GM13976 (cell line): Measurements from ENCODE around the gene TLE3.

Experiments
- DNase-seq: peaks from one replicate; pipeline ENCODE4 v3.0.0; 2012; ENCODE audit warnings: low spot score
- in situ Hi-C: fragments of 300-500 bp; cut with MboI; formaldehyde crosslinking; loops from one replicate; pipeline ENCODE4 v1.12.0; 2022; ENCODE audit warnings: low sequenced_read_pairs, mixed read lengths, inconsistent platforms; ENCODE audit not compliant: unreplicated experiment
- TF ChIP-seq, protein P1 (sequence below): IDR thresholded peaks from 2 replicates; pipeline ENCODE4 v1.5.1; 2012; ENCODE audit warnings: borderline replicate concordance, mild to moderate bottlenecking; ENCODE audit not compliant: insufficient read depth; ENCODE audit errors: extremely low read depth, missing control alignments, control extremely low read depth

TLE3 gene

DNA sequence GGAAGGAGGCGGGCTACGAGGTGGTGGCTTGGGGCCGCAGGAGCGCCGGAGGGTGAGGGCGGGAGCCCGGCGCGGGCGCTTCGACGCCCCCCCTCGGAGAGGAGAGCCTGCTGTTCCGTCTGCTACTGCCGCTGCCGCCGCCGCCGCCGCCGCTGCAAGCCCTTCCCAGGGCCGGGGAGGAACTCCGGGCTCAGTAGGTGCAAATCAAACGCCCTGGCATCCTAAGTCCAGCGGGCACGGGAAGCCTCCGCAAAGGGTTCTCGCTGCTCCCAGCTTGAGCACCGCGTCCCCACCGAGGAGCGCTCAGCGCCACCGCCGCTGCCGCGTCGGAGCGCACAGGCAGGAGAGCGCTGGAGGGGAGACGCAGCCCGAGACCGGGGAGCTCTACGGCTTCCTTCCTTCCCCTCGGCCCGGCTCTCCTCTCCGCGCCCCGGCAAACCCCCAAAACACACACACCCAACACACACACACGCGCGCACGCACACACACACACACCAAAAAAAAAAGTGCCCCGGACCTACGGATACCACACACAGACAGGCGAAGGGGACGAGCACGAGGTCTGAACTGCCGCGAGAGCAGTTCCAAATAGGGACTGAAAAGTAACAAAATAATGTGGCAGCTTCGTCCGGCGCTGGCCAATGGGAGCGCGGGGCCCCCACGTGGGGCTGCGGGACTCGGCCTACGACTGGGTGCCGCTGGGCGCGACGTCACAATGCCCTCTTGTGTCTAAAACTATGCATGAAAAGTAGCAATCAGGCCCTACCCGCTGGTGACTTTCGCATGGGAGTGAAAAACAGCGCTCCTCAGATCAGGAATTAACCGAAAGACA lies at the start of gene TLE3:
TSS of gene TLE3 (minus strand) at position 597 of the 832 bp plus-strand sequence. CDS start 1,119 bp downstream, outside the sequence.
- in situ Hi-C loops = loop anchor here (10.0 to 25.0 kb wide), 2 partner anchors 335 to 387 kb away; no protein-coding TSS in a partner anchor
- TF ChIP-seq, protein P1, sequence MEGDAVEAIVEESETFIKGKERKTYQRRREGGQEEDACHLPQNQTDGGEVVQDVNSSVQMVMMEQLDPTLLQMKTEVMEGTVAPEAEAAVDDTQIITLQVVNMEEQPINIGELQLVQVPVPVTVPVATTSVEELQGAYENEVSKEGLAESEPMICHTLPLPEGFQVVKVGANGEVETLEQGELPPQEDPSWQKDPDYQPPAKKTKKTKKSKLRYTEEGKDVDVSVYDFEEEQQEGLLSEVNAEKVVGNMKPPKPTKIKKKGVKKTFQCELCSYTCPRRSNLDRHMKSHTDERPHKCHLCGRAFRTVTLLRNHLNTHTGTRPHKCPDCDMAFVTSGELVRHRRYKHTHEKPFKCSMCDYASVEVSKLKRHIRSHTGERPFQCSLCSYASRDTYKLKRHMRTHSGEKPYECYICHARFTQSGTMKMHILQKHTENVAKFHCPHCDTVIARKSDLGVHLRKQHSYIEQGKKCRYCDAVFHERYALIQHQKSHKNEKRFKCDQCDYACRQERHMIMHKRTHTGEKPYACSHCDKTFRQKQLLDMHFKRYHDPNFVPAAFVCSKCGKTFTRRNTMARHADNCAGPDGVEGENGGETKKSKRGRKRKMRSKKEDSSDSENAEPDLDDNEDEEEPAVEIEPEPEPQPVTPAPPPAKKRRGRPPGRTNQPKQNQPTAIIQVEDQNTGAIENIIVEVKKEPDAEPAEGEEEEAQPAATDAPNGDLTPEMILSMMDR = peak; percentile 57
- peak; percentile 99 for DNase-seq

DNA sequence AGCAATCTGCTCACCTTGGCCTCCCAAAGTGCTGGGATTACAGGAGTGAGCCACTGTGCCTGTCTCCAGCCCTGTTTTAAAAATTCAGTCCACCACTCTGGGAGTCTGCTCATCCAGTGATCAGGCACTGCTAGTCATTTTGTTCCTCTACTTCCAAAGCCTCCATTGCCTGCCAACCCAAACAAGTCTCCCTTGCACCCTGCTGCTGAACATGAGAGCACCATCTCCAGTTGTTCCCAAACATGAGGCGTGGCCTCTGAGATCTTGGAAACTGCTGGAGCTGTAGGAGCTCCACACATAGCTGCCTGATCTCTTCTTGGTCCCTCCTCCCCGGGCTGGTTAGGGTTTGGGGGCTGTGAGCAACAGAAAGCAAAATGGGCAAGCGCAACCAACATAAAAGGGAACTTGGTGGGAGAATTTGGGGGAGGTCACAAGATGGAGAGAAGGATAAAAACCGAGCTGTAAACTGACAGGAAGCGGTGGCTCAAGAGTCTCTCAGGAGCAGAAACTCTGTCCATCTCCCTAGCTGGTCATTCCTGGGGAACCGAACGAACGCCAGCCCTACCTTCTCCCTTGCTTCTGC lies 49.6 kb upstream of the TLE3 start:
- DNase-seq = no peak
- TF ChIP-seq, protein P1 = no peak
- in situ Hi-C loops = no loop called here

GRCh38 chr15:70146771-70147170 lies 49.1 kb upstream of the TLE3 start:
- TF ChIP-seq, protein P1 = no peak
- in situ Hi-C loops = no loop called here
- no peak for DNase-seq

DNA sequence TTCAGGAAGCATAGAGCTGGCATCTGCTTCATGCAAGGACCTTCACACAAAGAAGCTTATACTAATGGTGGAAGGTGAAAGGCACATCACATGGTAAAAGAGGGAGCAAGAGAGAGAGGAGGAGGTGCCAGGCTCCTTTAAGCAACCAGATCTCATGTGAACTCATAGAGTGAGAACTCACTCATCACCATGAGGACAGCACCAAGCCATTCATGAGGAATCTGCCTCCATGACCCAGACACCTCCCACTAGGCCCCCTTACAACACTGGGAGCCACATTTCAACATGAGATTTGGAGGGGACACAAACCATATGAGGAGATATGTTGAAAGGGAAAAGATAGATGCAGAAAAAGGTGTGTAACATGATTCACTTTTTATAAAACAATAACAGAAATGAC lies 48.4 kb upstream of the TLE3 start:
- TF ChIP-seq, protein P1 = no peak
- no peak for DNase-seq
- in situ Hi-C loops = no loop called here

DNA sequence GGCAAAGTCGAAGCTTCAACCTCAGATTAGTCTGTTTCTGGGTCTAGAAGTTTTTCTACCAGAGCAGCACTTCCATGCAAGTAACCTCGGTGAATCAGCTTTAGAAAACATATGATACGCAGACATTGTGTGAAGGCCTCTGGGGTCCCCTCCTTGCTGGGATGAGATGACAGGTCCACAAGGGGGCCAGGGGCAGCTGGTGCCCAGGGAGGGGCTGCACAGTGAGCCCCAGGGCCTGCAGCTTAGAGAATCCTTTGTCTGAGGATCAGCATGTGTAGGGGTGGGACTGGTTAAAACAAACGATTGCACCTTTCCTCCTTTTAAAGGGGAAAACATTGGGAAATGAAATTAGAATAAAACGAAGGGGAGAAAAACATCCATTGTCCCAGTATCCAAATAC lies 47.5 kb upstream of the TLE3 start:
- in situ Hi-C loops = no loop called here
- no peak for DNase-seq
- TF ChIP-seq, protein P1 = no peak

DNA sequence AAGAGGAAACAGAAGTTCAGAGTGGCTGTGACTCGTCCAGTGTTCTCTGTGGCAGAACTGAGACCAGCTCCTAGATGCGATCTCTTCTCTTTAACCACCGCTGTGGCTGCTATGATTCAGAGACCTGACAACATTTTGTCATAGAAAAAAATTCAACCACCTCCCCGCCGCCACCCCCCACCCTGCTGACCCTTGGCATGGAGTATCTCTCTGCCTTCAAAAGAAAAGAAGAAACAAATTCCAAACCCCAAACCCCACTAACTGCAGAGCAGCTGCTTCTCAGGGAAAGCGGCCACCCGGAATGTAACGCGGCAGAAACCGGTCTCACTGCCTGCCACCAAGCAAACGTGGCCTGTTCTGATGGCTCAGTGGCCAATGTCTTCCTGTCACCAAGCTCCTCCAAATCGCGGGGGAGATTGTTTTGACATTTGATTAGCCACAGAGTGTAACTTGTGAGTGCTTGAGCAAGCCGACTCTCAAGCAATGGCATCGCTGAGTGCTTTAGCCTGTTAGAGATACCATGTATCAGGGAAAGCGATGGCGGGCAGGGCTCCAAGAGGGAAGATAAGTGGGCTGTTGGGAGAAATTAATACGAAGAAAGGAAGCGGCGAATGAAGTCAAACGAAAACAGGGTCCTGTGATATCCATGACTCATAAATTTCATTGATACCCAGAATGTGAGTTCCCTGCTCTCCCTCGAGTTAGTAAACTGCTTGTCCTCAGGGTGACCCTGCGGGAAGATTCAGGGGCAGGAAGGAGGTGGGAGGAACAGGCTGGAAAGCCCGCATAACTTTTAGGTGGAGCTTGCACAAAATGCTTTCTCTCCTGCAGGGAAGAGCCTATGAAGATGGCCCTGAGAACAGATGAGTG lies 44.8 kb upstream of the TLE3 start:
- no peak for DNase-seq
- TF ChIP-seq, protein P1 = no peak
- in situ Hi-C loops = no loop called here
